GM19463 (cell line): ENCODE results near the gene GPC5.
"Not testable (repeated sequence)": the region's sequence is repeated elsewhere in the genome, so short reads cannot be mapped to it uniquely, and the experiment has no call there.

Source experiments
- ATAC-seq: cut with Tn5 transposase; IDR thresholded peaks from one replicate; pipeline ENCODE4 v1.9.1; 2021; ENCODE audit warnings: mild to moderate bottlenecking, moderate library complexity; ENCODE audit not compliant: unreplicated experiment

GPC5 gene

DNA sequence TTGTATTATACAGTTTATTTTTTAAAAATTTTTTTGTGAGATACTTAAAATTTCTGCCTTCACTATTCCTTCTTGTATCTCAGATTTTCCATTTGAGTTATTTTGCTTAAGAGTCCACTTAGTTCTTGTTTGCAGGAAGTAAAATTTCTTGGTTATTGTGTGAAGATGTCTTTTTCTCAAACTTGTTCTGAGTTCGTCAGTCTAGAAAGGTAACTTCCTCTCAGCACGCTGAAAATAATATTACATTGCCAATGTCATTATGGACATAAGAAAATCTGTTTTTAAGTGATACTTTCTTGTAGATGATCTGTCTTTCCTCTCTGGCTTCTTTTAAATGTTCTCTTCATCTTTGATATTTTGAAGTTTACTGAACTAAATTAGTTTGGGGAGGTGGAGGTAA is 1096.5 kb downstream of the GPC5 start:
- ATAC-seq, result no peak

GRCh38 chr13:92500192-92500591 is 1101.8 kb downstream of the GPC5 start:
- ATAC-seq, result no peak

GRCh38 chr13:92510416-92510815 is 1112.0 kb downstream of the GPC5 start:
- ATAC-seq, result no peak

DNA sequence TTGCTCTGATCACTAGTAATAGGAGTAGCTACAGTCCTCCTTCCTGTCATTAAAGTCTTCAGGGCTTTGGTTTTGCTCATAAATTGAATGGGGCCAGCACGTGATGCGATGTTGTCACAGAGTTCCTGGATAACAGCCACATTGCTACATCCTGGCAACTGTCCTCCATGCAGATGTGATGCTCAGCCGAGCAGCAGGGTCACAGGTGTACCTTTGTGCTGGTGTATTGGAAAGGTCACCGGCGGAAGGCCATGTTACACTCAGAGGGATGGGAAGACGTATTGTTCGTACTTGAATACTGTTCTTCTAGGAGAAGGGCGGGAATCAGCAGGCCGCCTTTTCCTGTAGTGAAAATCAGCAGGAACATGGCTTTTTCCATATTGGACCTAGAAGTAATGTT is 1114.4 kb downstream of the GPC5 start:
- no peak for ATAC-seq

DNA sequence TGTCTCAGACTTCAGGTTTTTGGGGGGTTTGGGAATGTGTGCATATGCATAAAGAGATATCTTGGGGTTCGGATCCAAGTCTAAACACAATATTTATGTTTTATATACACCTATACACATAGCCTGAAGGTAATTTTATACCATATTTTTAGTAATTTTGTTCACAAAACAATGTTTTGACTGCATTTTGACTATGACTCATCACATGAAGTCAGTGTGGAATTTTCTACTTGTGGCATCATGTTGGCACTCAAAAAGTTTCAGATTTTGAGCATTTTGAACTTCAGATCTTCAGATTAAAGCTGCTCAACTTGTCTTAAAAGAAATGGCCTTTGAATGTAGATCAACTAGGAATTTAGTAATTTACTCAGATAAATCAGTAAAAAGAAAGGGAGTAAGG is 1115.3 kb downstream of the GPC5 start:
- no peak for ATAC-seq

DNA sequence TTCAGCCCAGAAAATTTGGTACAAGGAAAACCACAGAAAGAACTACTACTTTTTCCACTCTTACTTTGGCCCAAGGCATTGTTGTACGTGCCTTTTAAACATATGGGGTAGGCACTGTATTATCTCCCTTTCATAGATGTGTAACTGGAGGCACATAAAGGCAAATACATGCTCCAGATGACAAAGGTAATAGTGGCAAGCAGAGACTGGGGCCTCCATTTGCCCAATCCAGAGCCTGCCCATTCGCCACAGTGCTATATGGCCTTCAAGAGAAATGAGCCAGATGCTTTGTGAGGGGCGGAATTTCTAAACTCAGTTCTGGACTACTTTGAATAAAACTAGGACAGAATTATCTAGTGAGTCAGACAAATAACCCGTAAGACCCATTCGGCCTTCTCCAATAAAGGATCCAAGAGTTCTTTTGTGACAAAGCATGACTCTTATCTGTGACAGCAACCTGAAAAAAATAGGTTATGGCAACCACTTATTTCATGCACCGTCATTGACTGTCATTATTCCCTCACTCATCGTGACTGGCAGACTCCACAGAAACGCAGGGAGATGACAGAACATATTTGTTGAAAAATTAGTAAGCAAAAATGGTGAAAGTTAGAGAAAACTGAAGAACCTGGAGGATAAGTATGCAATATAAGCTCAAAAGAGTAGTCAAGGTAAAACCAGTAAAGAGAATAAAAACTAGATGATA is 1116.2 kb downstream of the GPC5 start:
- no peak for ATAC-seq

GRCh38 chr13:92516878-92517277 is 1118.5 kb downstream of the GPC5 start:
- ATAC-seq, result not testable (repeated sequence)

DNA sequence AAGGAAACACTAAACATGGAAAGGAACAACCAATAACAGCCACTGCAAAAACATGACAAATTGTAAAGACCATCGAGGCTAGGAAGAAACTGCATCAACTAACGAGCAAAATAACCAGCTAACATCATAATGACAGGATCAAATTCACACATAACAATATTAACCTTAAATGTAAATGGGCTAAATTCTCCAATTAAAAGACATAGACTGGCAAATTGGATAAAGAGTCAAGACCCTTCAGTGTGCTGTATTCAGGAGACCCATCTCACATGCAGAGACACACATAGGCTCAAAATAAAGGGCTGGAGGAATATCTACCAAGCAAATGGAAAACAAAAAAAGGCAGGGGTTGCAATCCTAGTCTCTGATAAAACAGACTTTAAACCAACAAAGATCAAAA is 1120.2 kb downstream of the GPC5 start:
- not testable (repeated sequence) for ATAC-seq

- ATAC-seq, result no peak
Measured at GRCh38 chr13:92530364-92530763, 1131.9 kb downstream of the GPC5 start.

- no peak for ATAC-seq
Measured at GRCh38 chr13:92535222-92536006, 1137.0 kb downstream of the GPC5 start.

- ATAC-seq, result no peak
Measured at GRCh38 chr13:92537471-92537870, 1139.0 kb downstream of the GPC5 start.

GRCh38 chr13:92538164-92538563 is 1139.7 kb downstream of the GPC5 start:
- ATAC-seq, result no peak

DNA sequence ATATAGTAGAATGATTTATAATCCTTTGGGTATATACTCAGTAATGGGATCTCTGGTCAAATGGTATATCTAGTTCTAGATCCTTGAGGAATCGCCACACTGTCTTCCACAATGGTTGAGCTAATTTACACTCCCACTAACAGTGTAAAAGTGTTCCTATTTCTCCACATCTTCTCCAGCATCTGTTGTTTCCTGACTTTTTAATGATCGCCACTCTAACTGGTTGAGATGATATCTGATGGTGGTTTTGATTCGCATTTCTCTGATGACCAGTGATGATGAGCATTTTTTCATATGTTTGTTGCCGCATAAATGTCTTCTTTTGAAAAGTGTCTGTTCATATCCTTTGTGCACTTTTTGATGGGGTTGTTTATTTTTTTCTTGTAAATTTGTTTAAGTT is 1140.7 kb downstream of the GPC5 start:
- ATAC-seq, result not testable (repeated sequence)

DNA sequence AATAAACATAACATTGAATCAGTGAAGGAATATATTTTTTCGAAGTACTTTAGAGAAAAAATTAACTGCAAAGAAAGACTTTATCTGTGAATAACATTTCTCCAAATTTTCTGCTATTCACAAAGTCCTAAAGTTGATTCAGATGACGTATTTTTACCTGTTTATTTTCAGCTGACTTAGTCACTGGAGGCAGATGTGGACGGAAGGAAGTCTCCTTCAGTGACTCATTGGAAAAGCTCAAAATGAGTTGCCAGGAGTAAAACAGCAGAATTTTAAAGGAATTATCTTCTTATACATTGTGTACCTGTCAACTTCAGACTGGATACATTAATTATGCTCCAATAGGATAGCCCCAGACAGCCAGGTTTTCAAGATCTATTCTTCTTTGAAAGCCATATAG is 1148.8 kb downstream of the GPC5 start:
- no peak for ATAC-seq

DNA sequence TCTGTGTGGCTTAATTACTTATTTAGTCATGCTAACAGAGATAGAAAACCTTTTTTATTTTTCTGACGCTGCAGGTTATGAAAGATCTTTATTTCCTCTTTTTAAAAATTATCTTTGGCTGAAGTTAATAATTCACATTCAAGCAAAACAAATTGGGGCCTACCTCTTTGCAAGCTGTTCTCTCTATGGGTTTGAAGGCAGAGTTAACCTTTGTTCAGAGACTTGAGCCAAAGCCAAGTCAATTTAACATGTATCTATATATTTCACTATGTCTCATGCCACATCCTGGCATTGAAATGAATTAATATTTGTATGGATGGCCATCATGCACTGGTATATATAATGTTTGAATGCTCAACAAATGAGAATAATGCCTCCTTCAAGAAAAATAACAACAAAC is 1150.9 kb downstream of the GPC5 start:
- no peak for ATAC-seq

DNA sequence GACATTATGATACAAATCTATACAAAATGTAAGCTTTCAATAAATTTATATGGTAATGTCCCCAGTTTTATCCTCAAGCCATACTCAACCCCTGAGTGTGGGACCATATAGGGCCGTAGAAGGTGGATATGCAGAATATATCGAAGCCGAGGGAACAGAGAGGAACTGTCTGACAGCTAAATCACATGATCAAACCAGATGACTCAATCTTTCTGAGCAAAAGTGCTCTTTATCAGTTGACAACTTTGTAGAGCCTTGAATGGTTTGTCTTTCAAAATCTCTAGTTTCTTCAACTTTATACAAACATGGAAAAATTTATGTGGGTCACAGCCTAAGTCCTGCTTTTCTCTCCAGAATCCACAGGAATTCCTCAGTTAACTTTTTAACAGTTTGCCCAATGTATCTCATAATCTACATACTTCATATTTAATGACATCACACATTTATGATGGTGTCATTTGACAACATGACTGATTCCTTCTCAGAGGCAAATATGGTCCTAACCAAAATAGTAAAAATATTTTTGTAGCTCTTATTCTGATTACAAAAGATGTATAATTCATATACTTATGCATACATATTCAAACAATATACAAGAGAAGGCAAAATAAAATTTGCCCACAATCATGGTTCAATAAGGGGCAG is 1155.2 kb downstream of the GPC5 start:
- ATAC-seq, result no peak

DNA sequence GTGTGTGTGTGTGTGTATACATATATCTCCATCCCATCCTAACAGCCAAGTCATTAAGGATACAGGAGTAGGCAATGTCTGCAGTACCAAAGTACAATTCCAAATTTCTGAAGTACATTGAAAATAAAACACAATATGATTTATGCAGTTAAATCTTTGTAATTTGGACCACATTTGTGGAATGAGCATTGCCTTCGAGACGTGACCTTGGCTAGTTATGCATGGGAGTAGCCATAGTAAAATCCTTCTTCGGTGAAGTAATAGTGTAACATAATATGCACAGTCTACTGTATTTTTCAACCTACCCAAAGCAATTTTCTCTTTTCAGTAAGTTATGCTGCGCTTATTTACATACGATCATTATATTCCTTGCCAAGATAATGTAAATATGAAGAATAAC is 1162.5 kb downstream of the GPC5 start:
- ATAC-seq, result no peak

- no peak for ATAC-seq
Measured at GRCh38 chr13:92564942-92565341, 1166.5 kb downstream of the GPC5 start.

DNA sequence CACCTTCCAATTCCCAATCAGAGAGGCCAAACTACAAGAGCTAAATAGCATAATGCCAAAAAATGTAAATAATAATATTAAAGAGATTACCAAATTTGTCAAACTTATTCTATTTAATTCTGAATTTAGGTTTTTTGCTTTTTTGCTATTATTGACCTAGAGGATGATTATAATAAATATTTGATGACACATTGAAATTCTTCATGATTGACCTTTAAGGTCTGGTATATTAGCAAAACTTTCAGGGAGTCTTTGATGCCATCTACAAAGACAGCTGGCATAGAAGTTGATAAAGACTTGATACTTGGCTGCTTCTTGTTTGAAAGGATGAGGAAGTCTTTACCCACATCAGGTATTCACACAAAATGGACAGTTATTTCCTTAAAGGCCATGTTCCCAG is 1168.3 kb downstream of the GPC5 start:
- ATAC-seq, result no peak

- ATAC-seq, result no peak
Measured at GRCh38 chr13:92572190-92572589, 1173.8 kb downstream of the GPC5 start.

GRCh38 chr13:92573467-92574057 is 1175.1 kb downstream of the GPC5 start:
- peak; percentile 39 for ATAC-seq

- ATAC-seq, result no peak
Measured at GRCh38 chr13:92574499-92574898, 1176.1 kb downstream of the GPC5 start.
